M059J (cell line): Measurements from ENCODE around the gene ARL8B. TPM values are rescaled to one million over a fixed set of nuclear protein-coding genes. Genes with fewer than 3 reads are reported as not detected.
"Not testable (repeated sequence)": the region's sequence is repeated elsewhere in the genome, so short reads cannot be mapped to it uniquely, and the experiment has no call there.

Experiments
- DNase-seq: peaks from one replicate; pipeline ENCODE4 v3.0.0-alpha.2; 2012; ENCODE audit warnings: low read depth
- total RNA-seq: library from RNA; depleted of rRNA; stranded (reverse); fragments of >200 nt; shearing (Covaris generic); gene quantifications from 2 replicates; pipeline ENCODE4 v1.2.3, GENCODE V29; 2014; rRNA removed

ARL8B gene
- total RNA-seq = 25.9 and 40.9 TPM in 2 replicates

DNA sequence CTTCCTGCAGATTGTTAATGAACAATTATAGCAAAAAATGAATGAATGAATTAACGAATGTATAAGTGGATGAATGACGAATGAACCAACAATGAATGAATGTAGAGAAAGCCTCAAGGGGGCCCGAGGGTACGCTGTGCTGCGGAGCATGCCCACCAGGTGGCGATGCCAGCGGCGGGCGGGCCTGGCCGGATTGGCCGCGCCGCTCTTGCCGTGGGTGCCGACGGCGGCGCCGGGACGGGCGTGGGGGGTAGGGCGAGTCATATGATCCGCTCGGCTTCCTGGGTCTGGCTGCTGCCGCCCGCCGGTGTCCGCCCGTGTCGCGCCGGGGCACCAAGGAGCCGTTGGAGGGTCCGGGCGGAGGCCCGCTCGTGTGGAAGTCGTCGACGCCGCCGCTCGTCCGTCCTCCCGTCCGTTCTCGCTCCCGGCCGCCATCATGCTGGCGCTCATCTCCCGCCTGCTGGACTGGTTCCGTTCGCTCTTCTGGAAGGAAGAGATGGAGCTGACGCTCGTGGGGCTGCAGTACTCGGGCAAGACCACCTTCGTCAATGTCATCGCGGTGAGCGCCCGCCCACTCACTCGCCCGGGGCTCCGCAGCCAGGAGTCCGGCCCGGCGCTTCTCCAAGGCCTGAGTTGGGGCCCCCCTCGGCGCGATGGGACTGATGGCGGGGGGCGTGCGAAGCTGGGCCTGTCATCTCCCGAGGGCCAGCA lies at the start of gene ARL8B:
ARL8B (plus strand) TSS at position 263 of the 711 bp plus-strand sequence; CDS start at position 437, 174 bp downstream.
- peak; percentile 75 for DNase-seq

DNA sequence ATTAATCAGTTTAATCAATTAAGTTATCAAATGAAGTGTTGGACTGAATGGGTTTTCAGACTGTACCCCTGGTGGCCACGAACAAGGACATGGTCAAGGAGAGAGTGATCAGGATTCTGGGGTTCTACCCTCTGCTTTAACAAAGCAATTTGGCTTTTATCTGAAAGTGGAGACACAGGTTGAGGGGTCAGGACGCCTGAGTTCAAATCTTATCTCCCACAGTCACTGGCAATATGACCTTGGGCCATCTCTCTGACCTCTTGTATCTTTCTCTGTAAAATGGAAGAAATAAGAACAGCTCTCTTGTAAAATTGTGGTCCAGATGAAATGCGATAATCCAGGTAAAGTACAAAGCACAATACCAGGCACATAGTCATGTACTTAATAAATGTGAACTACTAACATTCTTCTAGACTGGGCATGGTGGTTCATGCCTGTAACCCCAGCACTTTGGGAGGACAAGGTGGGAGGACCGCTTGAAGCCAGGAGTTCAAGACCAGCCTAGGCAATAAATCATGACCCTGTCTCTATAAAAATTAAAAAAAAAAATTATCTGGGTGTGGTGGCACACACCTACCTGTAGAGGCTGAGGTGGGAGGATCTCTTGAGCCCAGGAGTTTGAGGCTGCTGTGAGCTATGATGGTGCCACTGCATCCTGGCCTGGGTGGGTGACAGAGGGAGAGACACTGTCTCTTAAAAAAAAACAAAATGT lies 48.6 kb upstream of the ARL8B start:
- no peak for DNase-seq

DNA sequence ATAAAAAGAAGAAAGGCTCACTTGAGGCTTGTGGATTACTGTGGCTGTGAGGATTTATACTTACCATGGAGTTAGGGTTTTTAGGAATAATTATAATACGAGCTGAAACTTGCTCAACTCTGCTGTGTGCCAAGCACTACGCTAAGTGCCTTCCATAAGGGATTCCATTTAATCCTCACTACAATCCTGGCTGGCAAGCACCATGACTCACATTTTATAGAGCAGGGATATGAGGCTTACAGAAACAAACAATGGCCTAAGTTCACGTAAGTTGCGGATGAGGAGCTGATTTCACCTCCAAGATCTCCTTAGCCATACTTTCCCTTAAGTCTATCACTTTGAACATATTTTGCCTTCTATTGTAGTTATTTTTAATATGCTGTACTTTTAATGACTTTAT lies 43.9 kb upstream of the ARL8B start:
- DNase-seq = peak; percentile 76

DNA sequence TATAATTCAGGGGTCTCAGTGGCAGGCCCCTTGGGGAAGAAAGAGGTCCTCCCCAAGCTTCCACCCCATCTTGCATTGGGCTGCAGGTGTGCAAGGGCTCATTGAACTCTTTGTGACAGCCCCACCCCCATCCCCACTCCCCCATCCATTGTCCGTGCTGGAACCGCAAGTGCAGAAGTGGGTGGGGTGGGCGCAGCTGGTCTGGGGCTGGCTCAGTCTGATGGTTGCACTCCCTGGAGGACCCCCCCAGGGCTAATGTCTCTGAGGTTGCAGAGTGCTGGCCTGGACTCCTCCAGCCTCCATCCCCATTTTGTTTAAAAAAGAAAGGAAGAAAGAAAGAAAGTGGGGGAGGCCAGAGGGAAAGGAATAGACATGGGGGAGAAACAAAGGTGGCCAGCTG lies 42.3 kb upstream of the ARL8B start:
- no peak for DNase-seq

DNA sequence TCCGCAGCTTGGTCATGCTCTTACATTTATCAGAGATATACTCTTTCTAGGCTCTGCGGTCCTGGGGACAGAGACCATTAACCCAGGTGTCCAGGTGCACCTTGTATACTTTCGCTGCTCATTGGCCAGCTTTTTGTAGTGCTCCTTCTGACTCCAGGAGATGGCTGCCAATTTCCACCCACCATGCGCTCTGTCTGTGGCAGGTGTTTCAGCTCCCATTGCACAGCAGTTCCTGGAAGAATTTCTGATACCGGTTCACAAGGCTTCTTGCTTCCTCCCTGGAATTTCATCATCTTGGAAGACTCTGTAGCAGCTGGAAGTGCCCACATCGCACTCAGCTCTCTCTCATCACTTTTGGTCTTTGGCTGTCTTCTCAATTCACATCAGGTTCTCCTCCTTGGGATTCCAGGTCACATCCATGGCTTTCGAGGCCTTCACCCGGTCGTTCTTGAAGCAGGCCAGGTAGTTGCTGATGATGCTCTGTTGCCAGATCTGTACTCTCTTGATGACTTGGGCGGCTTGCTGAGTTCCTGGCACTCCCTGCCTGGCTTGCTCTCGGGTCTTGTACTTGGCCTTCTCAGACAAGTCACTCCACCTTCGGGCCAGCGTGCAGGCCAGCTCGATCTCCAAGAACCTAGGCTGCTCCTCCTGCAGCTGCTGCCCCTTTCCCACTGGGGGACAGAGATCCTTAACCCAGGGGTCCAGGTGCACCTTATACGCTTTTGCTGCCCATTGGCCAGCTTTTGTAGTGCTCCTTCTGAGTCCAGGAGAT lies 41.1 kb upstream of the ARL8B start:
- no peak for DNase-seq

DNA sequence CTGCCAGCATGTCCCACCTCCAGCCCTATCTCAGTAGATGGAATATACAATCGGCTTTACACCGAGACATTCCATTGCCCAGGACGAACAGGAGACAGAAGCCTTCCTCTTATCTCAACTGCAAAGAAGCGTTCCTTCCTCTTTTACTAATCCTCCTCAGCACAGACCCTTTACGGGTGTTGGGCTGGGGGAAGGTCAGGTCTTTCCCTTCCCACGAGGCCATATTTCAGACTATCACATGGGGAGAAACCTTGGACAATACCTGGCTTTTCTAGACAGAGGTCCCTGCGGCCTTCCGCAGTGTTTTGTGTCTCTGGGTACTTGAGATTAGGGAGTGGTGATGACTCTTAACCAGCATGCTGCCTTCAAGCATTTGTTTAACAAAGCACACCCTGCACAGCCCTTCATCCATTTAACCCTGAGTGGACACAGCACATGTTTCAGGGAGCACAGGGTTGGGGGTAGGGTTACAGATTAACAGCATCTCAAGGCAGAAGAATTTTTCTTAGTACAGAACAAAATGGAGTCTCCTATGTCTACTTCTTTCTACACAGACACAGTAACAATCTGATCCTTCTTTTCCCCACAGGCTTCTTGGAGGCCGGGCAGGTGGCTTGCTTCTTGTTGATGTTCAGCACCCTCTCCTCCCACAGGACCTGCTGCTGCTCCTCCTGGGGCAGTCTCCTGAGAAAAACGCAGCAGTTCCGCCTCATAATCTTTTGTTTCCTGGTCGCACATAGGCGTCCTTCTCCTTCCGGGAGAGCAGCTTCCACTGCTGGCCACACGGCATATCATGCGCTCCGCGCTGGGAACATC lies 39.9 kb upstream of the ARL8B start:
- not testable (repeated sequence) for DNase-seq

DNA sequence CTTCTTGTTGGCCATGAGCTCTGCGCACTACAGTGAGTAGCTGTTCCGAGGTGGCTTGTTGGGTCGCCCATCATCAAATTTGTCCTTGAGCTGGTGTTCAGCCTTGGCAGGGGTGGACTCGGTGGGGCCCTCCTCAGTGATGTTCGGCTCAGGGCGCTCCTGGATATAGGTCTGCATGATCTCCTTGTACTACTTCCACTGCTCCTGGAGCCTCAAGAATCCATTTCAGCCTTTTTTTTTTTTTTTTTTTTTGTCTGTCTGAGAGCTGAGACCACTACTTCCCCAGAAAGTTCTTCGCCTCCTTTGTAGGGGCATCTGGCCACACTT lies 39.3 kb upstream of the ARL8B start:
- DNase-seq = no peak

DNA sequence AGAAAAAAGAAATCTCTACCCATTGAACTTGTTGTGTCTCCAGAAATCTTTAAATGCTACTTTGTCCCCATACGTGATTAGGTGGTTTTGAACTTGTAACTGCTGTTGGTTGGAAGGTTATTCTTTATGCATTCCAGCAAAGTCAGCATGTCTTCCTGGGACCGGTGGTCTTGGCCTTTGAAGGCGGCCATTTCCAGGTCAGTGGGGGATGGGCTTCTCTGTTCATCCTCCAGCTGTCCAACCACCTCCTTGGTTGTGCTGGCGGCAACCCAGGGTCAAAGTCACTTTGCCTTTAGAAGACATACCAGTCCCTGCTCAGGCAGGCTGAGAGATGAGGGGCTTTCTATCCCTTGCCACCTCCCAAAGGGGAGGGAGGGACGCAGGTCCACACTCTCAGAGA lies 37.9 kb upstream of the ARL8B start:
- DNase-seq = no peak

DNA sequence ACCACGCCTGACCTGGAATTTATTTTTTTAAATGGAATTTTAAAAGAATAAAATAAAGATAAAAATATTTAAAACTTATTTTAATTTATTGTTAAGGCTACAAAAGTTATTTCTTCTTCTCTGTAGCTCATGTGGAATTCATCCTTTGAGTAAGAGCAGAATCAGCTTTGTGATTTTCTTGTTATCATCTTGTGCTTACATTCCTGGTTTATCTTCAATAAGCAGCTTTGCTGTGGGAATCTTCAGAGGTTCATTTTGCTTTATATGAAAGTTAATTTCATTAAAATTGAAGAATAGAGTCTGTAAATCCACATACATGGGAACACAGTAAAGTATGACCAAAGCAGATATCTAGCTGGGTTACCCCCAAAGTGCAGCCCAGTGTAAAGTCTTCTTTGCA lies 35.4 kb upstream of the ARL8B start:
- DNase-seq = no peak

DNA sequence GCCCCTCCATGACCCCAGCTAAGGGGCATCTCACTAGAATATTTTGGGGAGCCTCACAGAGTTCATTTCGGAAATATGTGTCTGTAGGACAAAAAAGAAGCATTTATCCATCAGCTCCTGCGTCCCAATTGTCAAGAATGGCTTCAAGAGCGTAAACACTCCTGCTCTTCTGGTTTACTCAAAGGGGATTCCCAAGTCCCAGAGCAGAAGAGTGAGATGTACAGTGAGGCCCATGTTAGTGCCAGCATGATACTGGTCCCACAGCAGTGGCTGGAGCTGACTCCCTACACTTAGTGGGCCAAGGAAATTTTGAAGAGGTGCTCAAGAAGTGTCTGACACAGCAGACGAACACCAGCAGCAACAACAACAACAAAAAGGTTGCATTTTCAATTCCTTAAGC lies 34.9 kb upstream of the ARL8B start:
- DNase-seq = no peak

DNA sequence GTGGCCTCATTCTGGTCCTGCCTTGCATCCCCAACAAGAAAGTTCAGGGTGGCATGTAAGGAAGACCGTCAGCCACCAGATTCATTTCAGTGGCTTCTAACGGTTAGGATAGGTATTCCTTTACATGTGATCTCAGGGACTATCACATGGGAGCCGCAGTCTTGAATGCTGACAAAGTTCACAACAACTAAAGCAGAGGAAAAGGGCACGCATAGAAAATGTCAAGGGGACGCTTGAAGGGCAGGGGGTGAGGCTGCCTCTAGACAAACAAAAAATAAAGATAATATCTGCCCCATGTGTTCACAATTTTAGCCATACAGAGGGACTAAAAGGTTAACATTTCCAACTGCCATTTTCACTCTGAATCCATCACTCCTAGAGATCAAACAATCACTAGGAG lies 31.9 kb upstream of the ARL8B start:
- DNase-seq = no peak

DNA sequence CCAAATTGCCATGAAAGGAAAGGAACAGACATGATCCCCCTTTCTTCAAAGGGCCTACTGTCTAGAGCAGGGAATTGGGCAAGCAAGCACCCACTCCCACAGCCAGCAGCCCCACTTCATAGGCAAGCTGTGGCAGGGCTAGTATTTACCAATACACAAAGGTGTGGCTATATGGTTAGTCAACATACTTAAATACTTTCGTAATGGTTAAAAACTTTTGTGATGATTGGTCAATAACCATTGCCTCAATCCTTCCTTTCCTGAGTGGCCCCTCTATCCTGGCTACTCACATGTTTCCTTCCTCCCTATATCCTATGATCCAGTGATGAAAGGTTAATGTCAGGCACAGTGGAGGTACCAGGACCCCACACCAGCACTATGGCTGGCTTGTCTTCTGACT lies 30.1 kb upstream of the ARL8B start:
- no peak for DNase-seq

DNA sequence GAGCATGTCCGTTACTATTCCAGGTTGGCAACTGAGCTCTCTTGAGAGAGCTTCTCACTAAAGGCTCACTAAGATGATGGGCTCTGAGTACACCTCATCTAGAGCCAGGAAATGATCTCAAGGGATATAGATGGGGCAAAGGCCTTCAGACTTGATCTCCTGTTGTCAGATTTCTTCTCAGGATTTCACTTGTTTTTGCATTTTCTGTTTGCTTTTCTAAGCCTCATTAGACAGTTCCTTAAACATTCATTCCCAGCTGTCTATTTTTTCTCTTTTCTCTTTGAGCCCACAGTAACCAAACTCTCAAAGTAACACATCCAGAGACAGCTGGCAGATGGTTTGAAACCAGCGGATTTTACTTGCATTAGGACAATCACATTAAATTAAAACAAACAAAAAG lies 28.4 kb upstream of the ARL8B start:
- DNase-seq = no peak

DNA sequence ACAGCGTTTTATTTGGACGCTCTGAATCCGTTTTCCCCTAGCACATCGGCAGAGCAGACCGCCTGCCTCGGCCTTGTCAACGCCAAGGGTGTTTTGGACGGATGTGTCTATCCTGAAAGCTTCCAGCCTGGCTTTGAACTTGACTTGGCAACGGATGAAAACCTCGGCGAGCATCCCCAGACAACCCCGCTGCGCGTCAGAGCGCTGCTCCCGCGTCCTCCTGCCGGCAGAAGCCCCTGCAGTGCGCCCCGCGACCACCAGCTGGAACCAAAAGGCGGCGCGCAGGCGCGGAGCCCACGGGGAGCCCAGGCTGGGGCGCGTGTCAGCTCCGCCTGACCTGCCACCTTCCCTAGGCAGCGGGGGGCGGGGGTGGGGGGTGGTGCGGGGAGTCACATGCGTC lies 26.2 kb upstream of the ARL8B start:
- DNase-seq = no peak

DNA sequence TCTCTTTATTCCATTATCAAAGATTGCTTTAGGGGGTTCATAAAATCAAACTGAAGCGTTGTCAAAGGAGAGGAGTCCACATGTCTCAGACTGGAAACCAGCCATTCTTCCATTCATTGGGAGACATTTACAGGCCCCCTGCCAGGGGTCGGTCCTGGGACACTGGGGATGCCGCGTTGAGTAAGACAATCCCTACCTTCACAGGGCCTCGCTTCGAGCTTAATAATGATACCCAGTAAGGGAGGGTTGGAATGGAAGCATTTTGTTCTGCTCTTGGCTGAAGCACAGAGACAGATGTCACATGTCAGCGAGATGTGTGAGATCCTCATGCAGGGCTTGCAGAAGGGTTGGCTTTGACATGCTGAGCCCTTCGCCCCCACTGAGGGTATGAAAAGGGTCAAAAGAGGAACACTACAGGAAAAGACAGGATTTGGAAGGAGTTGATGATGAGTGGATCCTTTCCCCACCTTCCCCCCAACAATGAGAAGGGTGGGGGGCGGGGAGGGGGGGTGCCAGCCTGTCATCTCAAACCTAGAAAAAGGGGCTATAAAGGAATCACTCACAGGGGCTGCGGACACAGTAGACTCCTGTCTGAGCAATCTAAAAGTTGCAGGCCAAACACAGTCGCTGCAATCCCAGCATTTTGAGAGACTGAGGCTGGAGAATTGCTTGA lies 25.6 kb upstream of the ARL8B start:
- DNase-seq = no peak

DNA sequence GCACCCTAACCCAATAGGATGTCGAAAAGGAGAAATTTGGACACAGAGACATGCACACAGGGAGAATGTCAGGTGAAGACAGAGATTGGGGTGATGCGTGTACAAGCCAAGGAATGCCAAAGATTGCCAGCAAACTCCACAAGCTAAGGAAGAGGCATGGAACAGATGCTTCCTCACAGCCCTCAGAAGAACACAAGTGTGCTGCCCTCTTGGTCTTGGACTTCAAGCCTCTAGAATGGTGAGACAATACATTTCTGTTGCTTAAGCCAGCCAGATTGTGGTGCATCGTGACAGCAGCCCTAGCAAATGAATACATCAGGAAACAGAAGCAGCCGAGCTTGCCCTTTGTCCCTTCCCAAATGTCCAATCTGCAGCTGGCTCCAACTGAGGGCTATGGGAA lies 23.7 kb upstream of the ARL8B start:
- DNase-seq = no peak

DNA sequence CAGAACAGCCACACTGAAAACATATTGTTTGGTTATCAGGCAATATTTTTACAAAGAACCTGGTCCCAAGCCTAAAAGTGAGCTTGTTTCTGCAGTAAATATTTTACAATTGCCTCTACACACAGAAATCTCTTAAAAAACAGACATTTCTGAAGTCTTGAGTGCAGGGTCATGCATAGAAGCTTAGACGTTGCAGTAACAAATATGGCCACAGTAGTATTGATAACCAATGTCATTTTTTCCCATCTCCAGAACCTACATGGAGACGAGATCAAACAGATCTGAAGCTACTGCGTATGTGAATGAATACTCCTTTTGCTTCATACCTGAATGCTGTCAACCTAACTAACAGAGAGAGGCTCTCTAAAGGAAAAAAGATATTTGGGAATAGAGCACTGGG lies 19.6 kb upstream of the ARL8B start:
- DNase-seq = no peak

DNA sequence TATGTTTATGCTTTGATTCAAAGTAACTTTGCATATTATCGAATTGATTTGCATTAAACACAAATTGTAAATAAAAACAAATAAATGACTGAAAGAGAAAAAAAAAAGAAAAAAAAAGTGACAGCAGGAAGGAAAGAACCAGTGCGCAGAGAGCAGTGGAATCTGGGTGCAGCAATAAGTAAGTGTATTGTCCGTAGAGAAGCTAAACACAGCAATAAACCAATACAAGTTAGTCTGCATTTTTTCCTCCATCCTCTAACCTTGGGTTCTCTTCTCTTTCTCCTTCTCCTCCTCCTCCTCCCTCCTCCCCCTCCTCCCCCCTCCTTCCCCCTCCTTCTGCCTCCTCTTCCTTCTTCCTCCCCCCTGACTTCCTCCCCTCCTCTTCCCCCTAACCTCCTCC lies 18.3 kb upstream of the ARL8B start:
- DNase-seq = no peak

DNA sequence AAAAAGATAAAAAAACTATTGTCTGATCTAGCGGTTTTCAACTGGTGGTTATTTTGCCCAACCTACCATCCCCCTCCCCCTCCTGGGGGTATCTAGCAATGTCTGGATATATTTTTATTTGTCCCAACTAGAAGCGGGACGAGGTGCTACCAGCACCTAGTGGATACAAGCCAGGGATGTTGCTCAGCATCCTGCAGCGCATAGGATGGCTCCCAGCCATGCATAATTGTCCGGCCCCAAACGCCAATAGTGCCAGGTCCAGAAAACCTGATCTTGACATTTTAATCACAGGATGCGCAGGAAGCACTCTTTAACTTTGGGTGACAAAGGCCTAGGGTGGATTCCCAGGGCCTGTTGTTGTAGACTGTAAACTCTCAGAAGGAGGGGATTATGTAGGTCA lies 17.0 kb upstream of the ARL8B start:
- DNase-seq = no peak

DNA sequence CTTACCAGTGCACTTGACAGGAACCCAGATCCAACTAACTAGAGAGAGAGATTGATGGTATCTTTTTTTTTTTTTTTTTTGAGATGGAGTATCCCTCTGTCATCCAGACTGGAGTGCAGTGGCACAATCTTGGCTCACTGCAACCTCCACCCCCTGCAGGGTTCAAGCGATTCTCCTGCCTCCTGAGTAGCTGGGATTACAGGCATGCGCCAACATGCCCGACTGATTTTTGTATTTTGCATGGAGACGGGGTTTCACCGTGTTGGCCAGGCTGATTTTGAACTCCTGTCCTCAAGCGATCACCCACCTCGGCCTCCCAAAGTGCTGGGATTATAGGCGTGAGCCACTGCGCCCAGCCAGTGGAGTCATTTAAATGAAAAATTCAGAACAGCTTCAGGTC lies 15.7 kb upstream of the ARL8B start:
- not testable (repeated sequence) for DNase-seq

DNA sequence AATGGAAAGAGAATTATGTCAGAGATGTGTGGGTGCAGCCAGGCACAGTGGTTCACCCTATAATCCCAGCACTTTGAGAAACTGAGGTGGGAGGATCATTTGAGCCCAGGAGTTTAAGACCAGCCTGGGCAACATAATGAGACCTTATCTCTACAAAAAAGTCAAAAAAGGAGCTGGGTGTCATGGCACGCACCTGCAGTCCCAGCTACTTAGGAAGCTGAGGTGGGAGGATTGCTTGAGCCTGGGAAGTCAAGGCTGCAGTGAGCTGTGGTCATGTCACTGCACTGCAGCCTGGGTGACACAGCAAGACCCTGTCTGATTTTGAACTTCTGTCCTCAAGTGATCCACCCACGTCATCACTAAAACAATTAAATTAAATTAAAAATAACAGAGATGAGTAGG lies 15.2 kb upstream of the ARL8B start:
- DNase-seq = not testable (repeated sequence)

DNA sequence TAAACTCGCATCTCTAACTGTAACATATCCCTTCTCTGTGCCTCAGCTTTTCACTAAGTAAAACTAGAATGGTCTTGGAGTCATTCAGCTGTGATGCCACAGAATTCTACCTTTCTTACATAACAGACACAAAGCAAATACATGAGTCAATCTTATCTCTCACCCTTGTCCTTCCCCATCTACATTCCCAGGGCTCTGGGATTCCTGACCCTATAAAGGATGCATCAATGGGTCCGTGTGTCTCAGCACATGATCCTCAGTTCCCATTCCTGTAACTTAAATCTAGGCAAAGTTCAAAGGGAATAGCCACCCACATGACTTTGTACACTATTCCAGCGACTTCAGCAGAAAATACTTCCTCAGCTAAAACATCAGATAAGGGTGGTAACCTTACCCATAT lies 11.8 kb upstream of the ARL8B start:
- DNase-seq = no peak
